GM21515 (cell line): ENCODE results near the gene RNU11.
"Not testable (repeated sequence)": the region's sequence is repeated elsewhere in the genome, so short reads cannot be mapped to it uniquely, and the experiment has no call there.

Experiments used
- ATAC-seq: cut with Tn5 transposase; IDR thresholded peaks from one replicate; pipeline ENCODE4 v1.9.1; 2021; ENCODE audit not compliant: unreplicated experiment

Gene RNU11

DNA sequence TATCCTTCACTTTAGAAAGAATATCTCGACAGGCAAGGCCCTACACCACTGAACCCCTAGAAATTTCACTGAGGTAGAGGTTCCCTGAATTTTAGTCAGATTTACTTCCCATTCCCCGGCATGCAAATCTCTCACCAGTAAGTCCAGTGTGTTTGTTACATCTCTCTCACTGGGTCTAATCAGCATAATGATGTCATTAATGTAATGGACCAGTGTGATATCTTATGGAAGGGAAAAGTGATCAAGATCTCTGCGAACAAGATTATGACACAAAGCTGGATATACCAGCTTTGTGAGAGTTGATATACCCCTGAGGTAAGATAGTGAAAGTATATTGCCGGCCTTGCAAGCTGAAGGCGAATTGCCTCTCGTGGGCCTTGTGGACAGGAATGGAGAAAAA, 7.9 kb downstream of the RNU11 start:
- ATAC-seq = no peak

DNA sequence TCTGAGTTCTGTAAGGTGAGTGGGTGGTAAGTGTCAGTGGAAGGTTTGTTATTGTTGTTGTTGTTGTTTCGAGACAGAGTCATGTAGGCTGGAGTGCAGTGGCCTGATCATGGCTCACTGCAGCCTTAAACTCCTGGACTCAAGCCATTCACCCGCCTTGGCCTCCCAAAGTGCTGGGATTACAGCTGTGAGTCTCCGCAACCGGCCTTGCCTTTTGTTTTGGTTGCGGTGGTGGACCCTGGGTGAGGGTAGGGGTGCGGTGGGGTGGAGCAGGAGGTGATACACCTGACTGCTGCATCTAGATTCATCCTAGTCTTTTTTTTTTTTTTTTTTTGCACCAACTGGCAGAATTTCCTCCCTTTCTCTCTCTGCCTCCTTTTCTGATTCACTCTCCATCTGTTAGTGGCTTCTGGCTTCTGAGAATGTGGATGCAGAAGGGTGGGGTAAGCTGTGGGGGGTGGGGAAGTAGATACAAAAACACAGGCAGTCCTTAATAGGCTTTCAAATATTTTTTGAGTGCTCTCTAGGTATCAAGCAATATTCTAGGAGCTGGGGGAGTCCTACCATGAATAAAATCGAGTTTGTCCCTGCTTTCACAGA, 15.6 kb downstream of the RNU11 start:
- no peak for ATAC-seq

DNA sequence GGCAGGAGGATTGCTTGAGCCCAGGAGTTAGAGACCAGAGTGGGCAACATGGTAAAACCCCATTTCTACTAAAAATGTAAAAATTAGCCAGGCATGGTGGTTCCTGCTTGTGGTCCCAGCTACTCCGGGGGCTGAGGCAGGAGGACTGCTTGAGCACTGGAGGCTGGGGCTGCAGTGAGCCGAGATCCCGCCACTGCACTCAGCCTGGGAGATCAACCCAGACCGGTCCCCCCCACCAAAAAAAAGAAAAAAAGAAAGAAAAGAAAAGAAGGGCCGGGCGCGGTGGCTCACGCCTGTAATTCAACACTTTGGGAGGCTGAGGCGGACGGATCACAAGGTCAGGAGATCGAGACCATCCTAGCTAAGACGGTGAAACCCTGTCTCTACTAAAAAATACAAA, 18.4 kb downstream of the RNU11 start:
- no peak for ATAC-seq

DNA sequence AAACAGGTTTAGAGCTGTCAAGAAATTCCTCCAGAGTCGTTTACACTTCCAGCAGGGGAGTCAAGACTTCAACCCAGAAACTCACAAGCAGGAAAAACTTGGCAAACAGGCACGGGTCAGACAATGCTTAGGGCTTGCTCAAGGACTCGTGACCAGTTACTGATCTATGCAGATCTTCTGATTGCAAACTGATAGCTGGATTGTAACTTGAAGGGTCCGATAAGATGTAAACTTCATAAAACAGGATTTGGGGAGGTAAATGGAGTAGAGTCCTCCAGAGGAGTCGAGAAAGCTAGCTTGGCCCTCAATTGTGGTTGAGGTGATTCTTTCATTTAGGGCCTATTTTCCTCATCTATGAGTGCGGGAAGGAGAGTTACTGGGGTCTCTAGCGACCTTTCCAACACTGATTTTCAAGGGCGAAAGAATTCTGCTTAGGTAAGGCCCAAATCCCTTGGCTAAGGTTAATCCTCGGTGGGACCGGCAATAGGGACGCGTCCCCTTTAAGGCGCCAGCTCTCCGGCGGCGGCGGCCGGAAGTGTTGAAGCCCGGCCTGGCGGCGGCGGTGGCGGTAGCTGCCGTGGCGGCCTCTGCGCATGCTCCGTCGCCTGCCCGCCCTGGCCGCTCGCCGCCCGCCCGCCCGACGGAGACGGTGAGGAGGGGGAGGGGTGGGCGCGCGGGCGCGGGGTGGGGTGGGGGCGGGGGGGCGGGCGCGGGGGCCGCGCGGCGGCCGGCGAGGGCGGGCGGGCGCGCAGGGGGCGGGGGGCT, 20.0 kb downstream of the RNU11 start, which contains the start of gene GMEB1:
Gene GMEB1 (plus strand): TSS at position 594 of the 765 bp plus-strand sequence. CDS start 14,829 bp downstream, outside the sequence.
- peak; percentile 63 for ATAC-seq

DNA sequence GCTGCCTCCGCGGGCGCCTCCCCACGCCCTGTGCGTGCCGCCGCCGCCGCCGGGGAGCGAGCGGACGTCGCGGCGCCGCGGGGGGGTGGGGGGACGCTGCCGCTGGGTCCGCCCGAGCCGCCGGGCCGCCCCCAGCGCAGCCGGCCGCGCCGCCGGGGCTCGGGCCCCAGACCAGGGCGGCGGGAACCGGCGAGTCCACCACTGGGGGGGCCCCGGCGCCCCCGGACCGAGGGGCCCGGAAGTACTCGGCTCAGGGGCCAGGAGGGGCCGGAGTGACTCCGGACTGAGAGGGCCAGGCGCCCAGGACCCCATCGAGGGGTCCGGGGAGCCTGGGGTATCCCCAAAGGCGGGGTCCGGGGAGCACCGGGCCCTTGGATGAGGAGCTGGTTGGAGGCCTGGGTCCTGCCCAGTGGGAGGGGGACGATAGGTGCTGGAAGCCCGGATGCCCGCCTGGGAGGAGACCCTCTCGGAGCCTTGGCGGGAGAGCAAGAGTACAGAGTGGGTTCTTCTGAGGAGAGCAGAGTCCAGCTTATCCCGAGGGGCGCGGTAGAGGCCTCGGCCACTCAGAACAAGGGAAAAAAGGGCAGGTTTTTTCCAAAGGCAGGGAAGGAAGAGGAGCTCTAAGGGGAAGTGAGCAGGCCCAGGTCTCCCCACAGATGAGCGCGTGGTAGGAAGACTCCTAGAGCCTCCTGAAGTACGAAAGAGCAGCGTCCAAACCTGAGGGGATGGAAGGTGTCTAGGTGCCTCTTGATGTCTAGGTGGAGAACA, 20.7 kb downstream of the RNU11 start:
- peak; percentile 44 for ATAC-seq

DNA sequence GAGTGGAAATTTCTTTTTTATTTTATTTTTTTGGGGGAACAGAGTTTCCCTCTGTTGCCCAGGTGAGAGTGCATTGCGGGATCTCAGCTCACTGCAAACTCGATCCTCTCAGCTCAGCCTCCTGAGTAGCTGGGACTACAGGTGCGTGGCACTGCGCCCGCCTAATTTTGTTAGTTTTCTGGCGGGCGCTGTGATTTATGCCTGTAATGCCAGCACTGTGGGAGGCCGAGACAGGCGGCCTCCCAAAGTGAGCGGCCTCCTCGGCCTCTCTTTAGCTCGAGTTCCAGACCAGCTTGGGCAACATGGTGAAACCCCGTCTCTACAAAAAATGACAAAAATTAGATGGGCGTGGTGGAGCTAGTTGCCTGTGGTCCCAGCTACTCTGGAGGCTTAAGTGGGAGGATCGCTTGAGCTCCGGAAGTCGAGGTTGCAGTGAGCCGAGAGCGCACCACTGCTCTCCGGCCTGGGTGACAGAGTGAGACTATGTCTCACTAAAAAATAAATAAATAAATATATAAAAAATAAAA, 22.9 kb downstream of the RNU11 start:
- ATAC-seq = no peak

DNA sequence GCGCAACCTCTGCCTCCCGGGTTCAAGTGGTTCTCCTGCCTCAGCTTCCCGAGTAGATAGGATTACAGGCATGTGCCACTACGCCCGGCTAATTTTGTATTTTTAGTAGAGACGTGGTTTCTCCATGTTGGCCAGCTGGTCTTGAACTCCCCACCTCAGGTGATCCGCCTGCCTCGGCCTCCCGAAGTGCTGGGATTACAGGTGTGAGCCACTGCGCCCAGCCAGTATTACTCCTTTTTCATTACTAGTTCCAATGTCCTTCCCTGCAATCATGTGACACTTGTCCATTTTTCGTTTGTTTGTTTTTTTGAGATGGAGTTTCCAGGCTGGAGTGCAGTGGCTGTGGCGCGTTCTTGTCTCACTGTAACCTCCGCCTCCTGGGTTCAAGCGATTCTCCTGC, 24.6 kb downstream of the RNU11 start:
- ATAC-seq = not testable (repeated sequence)

DNA sequence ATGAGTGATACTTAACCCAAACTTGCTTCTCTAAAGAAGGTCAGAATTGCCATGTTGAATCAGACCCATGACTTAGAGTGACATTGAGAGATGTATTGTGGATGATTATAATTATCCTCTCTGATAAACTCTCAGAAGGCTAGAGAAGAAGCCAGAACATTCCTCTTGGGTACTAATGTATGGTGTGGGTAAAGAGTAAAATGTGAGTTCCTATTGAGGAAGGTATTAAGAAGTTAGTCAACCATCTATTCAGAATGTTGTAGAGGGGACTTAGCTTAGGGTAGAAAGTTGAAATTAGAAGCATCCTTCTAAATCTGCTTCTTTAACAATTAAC, 27.5 kb downstream of the RNU11 start:
- ATAC-seq = no peak

DNA sequence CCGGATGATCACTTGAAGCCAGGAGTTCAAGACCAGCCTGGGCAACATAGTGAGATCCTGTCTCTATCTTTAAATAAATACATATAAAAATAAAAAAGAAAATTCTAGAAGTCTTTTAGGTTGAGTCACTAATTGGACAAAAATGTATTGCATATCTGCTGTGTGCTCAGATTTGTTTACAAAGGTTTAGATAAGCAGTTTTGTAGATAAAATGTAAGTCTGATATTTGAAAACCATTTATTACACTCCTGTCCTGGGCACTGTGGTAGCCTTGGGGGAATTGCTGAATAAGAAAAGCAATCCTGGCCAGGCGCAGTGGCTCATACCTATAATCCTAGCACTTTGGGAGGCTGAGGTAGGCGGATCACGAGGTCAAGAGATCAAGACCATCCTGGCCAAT, 31.8 kb downstream of the RNU11 start:
- no peak for ATAC-seq

DNA sequence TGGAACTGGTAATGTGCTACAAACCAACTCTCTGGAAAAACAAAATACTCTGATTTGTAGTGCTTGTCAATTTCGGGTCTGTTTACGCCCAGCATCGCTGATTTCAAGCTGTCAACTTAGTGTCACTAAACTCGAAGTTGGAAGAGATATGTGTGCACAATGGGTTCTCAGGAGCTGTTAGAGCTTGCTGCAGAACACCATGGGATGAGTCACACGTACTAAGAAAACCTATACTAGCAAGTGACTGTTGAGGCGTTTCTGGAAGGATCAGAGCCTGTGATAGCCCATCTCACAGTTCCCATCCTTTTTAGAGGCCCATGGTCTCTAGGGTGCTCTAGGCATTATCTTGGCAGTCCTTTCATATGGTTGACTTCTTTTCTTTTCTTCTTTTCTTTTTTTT, 34.4 kb downstream of the RNU11 start:
- ATAC-seq = no peak

DNA sequence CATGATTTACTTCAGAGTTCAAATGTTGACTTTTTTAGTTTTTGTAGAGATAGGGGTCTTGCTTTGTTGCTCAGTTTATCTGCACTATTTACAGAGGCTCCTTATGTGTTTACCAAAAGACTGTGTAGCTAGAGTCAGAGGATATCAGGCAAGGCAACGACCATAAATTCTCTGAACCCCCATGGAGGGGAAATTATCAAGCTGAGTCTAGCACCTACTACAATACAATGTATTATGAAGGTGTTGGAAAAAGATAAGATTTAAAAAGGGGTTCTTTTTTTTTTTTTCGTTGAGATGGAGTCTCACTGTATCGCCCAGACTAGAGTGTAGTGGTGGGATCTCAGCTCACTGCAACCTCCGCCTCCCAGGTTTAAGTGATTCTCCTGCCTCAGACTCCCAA, 36.5 kb downstream of the RNU11 start:
- ATAC-seq = no peak

DNA sequence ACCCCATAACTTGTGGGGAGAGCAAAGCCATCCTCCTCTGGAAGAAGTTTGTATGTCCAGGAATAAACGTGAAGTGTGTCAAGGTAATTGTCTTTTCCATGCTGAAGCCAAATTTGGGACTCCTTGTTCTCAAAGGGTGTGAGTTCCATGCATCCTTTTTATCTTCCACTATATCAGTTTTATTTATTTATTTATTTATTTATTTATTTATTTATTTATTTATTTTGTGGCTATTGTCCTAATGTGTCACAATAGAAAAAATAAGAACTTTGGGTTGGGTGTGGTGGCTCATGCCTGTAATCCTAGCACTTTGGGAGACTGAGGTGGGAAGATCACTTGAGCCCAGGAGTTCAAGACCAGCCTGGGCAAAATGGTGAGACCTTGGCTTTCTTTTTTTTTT, 43.2 kb downstream of the RNU11 start:
- ATAC-seq = not testable (repeated sequence)
